ENCODE measurements around the gene MCAT.

MCAT gene

GRCh38 chr22:43129426-43130425 is 13.5 kb downstream of the MCAT start:
- Histone ChIP-seq H3K4me1 (ENCODE audit: control insufficient read depth, insufficient read depth, low read length) (peaks cover 4% of the 10 kb centered on the region), H3K27me3 (replicated peaks; ENCODE audit: control insufficient read depth, insufficient read depth, low read length) (no peaks in the 10 kb centered on the region), H3K4me3 (ENCODE audit: low read length) (no peak overlapping the region), H3K36me3 (ENCODE audit: control insufficient read depth, insufficient read depth, low read length, severe bottlenecking) (peaks cover 16% of the 10 kb centered on the region), H3K9ac (ENCODE audit: low read length) (no peak overlapping the region), H3K9me3 (ENCODE audit: control insufficient read depth, low read length) (no peaks in the 10 kb centered on the region)
- no peak for DNase-seq (ENCODE audit: low read depth)

GRCh38 chr22:43128928-43129424 is 14.2 kb downstream of the MCAT start:
- peaks cover 14% of the 10 kb centered on the region for H3K36me3 ChIP-seq (ENCODE audit: control insufficient read depth, insufficient read depth, low read length, severe bottlenecking)
- H3K9me3 ChIP-seq (ENCODE audit: control insufficient read depth, low read length), result no peaks in the 10 kb centered on the region
- H3K4me1 ChIP-seq (ENCODE audit: control insufficient read depth, insufficient read depth, low read length), result peaks cover 4% of the 10 kb centered on the region
- no peaks in the 10 kb centered on the region for H3K27me3 ChIP-seq (replicated peaks; ENCODE audit: control insufficient read depth, insufficient read depth, low read length)
- no peak overlapping the region for H3K4me3 ChIP-seq (ENCODE audit: low read length)
- no peak for DNase-seq (ENCODE audit: low read depth)
- no peak overlapping the region for H3K9ac ChIP-seq (ENCODE audit: low read length)

GRCh38 chr22:43128116-43128515 is 15.1 kb downstream of the MCAT start:
- no peak for DNase-seq (ENCODE audit: low read depth)
- no peak overlapping the region for H3K9ac ChIP-seq (ENCODE audit: low read length)
- H3K36me3 ChIP-seq (ENCODE audit: control insufficient read depth, insufficient read depth, low read length, severe bottlenecking), result peaks cover 10% of the 10 kb centered on the region
- no peaks in the 10 kb centered on the region for H3K27me3 ChIP-seq (replicated peaks; ENCODE audit: control insufficient read depth, insufficient read depth, low read length)
- H3K4me1 ChIP-seq (ENCODE audit: control insufficient read depth, insufficient read depth, low read length), result peaks cover 4% of the 10 kb centered on the region
- H3K4me3 ChIP-seq (ENCODE audit: low read length), result no peak overlapping the region
- no peaks in the 10 kb centered on the region for H3K9me3 ChIP-seq (ENCODE audit: control insufficient read depth, low read length)

- H3K9ac ChIP-seq (ENCODE audit: low read length), result no peak overlapping the region
- H3K9me3 ChIP-seq (ENCODE audit: control insufficient read depth, low read length), result no peaks in the 10 kb centered on the region
- peaks cover 4% of the 10 kb centered on the region for H3K36me3 ChIP-seq (ENCODE audit: control insufficient read depth, insufficient read depth, low read length, severe bottlenecking)
- no peak for DNase-seq (ENCODE audit: low read depth)
- peaks cover 4% of the 10 kb centered on the region for H3K4me1 ChIP-seq (ENCODE audit: control insufficient read depth, insufficient read depth, low read length)
- no peak overlapping the region for H3K4me3 ChIP-seq (ENCODE audit: low read length)
- H3K27me3 ChIP-seq (replicated peaks; ENCODE audit: control insufficient read depth, insufficient read depth, low read length), result no peaks in the 10 kb centered on the region
Observed at GRCh38 chr22:43127166-43127908, 15.9 kb downstream of the MCAT start.

- no peaks in the 10 kb centered on the region for H3K9me3 ChIP-seq (ENCODE audit: control insufficient read depth, low read length)
- H3K4me3 ChIP-seq (ENCODE audit: low read length), result no peak overlapping the region
- peaks cover 4% of the 10 kb centered on the region for H3K4me1 ChIP-seq (ENCODE audit: control insufficient read depth, insufficient read depth, low read length)
- DNase-seq (ENCODE audit: low read depth), result peak; percentile 67
- no peaks in the 10 kb centered on the region for H3K27me3 ChIP-seq (replicated peaks; ENCODE audit: control insufficient read depth, insufficient read depth, low read length)
- peaks cover 2% of the 10 kb centered on the region for H3K36me3 ChIP-seq (ENCODE audit: control insufficient read depth, insufficient read depth, low read length, severe bottlenecking)
- H3K9ac ChIP-seq (ENCODE audit: low read length), result no peak overlapping the region
Observed at GRCh38 chr22:43126501-43127165, 16.6 kb downstream of the MCAT start.

GRCh38 chr22:43118953-43119458 is 24.2 kb downstream of the MCAT start:
- H3K4me3 ChIP-seq (ENCODE audit: low read length), result no peak overlapping the region
- no peaks in the 10 kb centered on the region for H3K9me3 ChIP-seq (ENCODE audit: control insufficient read depth, low read length)
- no peaks in the 10 kb centered on the region for H3K36me3 ChIP-seq (ENCODE audit: control insufficient read depth, insufficient read depth, low read length, severe bottlenecking)
- H3K9ac ChIP-seq (ENCODE audit: low read length), result no peak overlapping the region
- peaks cover 8% of the 10 kb centered on the region for H3K27me3 ChIP-seq (replicated peaks; ENCODE audit: control insufficient read depth, insufficient read depth, low read length)
- DNase-seq (ENCODE audit: low read depth), result no peak
- H3K4me1 ChIP-seq (ENCODE audit: control insufficient read depth, insufficient read depth, low read length), result no peaks in the 10 kb centered on the region

- no peaks in the 10 kb centered on the region for H3K9me3 ChIP-seq (ENCODE audit: control insufficient read depth, low read length)
- no peak for DNase-seq (ENCODE audit: low read depth)
- no peaks in the 10 kb centered on the region for H3K4me1 ChIP-seq (ENCODE audit: control insufficient read depth, insufficient read depth, low read length)
- H3K27me3 ChIP-seq (replicated peaks; ENCODE audit: control insufficient read depth, insufficient read depth, low read length), result peaks cover 11% of the 10 kb centered on the region
- no peaks in the 10 kb centered on the region for H3K36me3 ChIP-seq (ENCODE audit: control insufficient read depth, insufficient read depth, low read length, severe bottlenecking)
- H3K4me3 ChIP-seq (ENCODE audit: low read length), result no peak overlapping the region
- H3K9ac ChIP-seq (ENCODE audit: low read length), result no peak overlapping the region
Observed at GRCh38 chr22:43118024-43118849, 25.0 kb downstream of the MCAT start.

- Histone ChIP-seq H3K9me3 (ENCODE audit: control insufficient read depth, low read length) (no peaks in the 10 kb centered on the region), H3K36me3 (ENCODE audit: control insufficient read depth, insufficient read depth, low read length, severe bottlenecking) (no peaks in the 10 kb centered on the region), H3K27me3 (replicated peaks; ENCODE audit: control insufficient read depth, insufficient read depth, low read length) (peaks cover 13% of the 10 kb centered on the region), H3K4me1 (ENCODE audit: control insufficient read depth, insufficient read depth, low read length) (no peaks in the 10 kb centered on the region), H3K9ac (ENCODE audit: low read length) (no peak overlapping the region), H3K4me3 (ENCODE audit: low read length) (no peak overlapping the region)
- no peak for DNase-seq (ENCODE audit: low read depth)
Observed at GRCh38 chr22:43116932-43117331, 26.3 kb downstream of the MCAT start.

GRCh38 chr22:43114958-43115357 is 28.2 kb downstream of the MCAT start:
- peaks cover 29% of the 10 kb centered on the region for H3K27me3 ChIP-seq (replicated peaks; ENCODE audit: control insufficient read depth, insufficient read depth, low read length)
- no peak overlapping the region for H3K4me3 ChIP-seq (ENCODE audit: low read length)
- no peaks in the 10 kb centered on the region for H3K36me3 ChIP-seq (ENCODE audit: control insufficient read depth, insufficient read depth, low read length, severe bottlenecking)
- DNase-seq (ENCODE audit: low read depth), result no peak
- peaks cover 6% of the 10 kb centered on the region for H3K4me1 ChIP-seq (ENCODE audit: control insufficient read depth, insufficient read depth, low read length)
- H3K9me3 ChIP-seq (ENCODE audit: control insufficient read depth, low read length), result no peaks in the 10 kb centered on the region
- H3K9ac ChIP-seq (ENCODE audit: low read length), result no peak overlapping the region

GRCh38 chr22:43113526-43114251 is 29.5 kb downstream of the MCAT start:
- no peak overlapping the region for H3K9ac ChIP-seq (ENCODE audit: low read length)
- no peaks in the 10 kb centered on the region for H3K36me3 ChIP-seq (ENCODE audit: control insufficient read depth, insufficient read depth, low read length, severe bottlenecking)
- H3K4me1 ChIP-seq (ENCODE audit: control insufficient read depth, insufficient read depth, low read length), result peaks cover 6% of the 10 kb centered on the region
- no peaks in the 10 kb centered on the region for H3K9me3 ChIP-seq (ENCODE audit: control insufficient read depth, low read length)
- H3K27me3 ChIP-seq (replicated peaks; ENCODE audit: control insufficient read depth, insufficient read depth, low read length), result peaks cover 38% of the 10 kb centered on the region
- DNase-seq (ENCODE audit: low read depth), result no peak
- no peak overlapping the region for H3K4me3 ChIP-seq (ENCODE audit: low read length)
